A673 (cell line): Measurements from ENCODE around the gene AK3.

Experiments used
- CTCF ChIP-seq: fragments of 300-800, 200-600 bp; sonication (generic); conservative IDR thresholded peaks from 2 replicates; pipeline ENCODE4 v1.5.1; 2017; ENCODE audit warnings: low read depth, mild to moderate bottlenecking, antibody characterized with exemption, low read length, moderate library complexity, mixed read lengths
- EZH2 ChIP-seq: fragments of 200-600 bp; sonication (generic); IDR thresholded peaks from 2 replicates; pipeline ENCODE4 v1.6.1; 2017; ENCODE audit warnings: borderline replicate concordance, low read depth, mild to moderate bottlenecking, mixed read lengths, antibody characterized with exemption, low read length; ENCODE audit not compliant: poor library complexity, severe bottlenecking

- no peak for TF ChIP-seq CTCF
- no peak for TF ChIP-seq EZH2
These were observed 2.0 kb downstream of the AK3 start for GRCh38 chr9:4738866-4739586.
